Keratinocyte (primary cell): ENCODE data around the gene PCDH9.

ENCODE experiments used
- CTCF ChIP-seq, 3 experiments: IDR thresholded peaks in 1 of 3; conservative IDR thresholded peaks in 1 of 3; optimal IDR thresholded peaks in 1 of 3; 2 replicates in 2 of 3; 3 replicates in 1 of 3; pipeline versions ENCODE3 to v1.5.1; 2011; ENCODE audit warnings: low read length in 3 of 3, mild to moderate bottlenecking in 3 of 3, moderate library complexity in 2 of 3, control low read depth in 1 of 3, inconsistent platforms in 1 of 3; ENCODE audit not compliant: insufficient read depth in 2 of 3; ENCODE audit errors: extremely low read depth in 1 of 3
- EZH2 ChIP-seq: IDR thresholded peaks from one replicate; pipeline ENCODE4 v1.6.1; 2012; ENCODE audit warnings: inconsistent platforms, mild to moderate bottlenecking, low read length, moderate library complexity

GRCh38 chr13:66425741-66426140 is 804.4 kb downstream of the PCDH9 start:
- TF ChIP-seq CTCF (optimal IDR thresholded peaks at IDR 0.05 in 1 of 3, IDR thresholded peaks at IDR 0.05 in 1 of 3, conservative IDR thresholded peaks at IDR 0.05 in 1 of 3; ENCODE audit: extremely low read depth in 1 of 3, insufficient read depth in 2 of 3, low read length in 3 of 3) = no peak
- no peak for TF ChIP-seq EZH2
